Hepatocyte (in vitro differentiated cells): ENCODE measurements around the gene NTNG1. TPM values are rescaled to one million over a fixed set of nuclear protein-coding genes. Genes with fewer than 3 reads are reported as not detected.

Experiments
- DNase-seq: peaks from one replicate; pipeline ENCODE4 v3.0.0-alpha.2; 2016; ENCODE audit warnings: low spot score
- H2AFZ ChIP-seq: fragments of 200-600 bp; sonication (generic); 2 replicates; pipeline ENCODE4 v1.6.0; 2016; ENCODE audit warnings: antibody characterized with exemption, mild to moderate bottlenecking
- H3K27ac ChIP-seq: fragments of 200-600 bp; sonication (generic); 2 replicates; pipeline ENCODE4 v1.5.1; 2016; ENCODE audit warnings: mild to moderate bottlenecking
- H3K27me3 ChIP-seq: fragments of 200-600 bp; sonication (generic); 2 replicates; pipeline ENCODE4 v1.6.1; 2016
- H3K36me3 ChIP-seq: fragments of 200-600 bp; sonication (generic); replicated peaks from 2 replicates; pipeline ENCODE4 v1.5.1; 2016; ENCODE audit warnings: low read depth; ENCODE audit not compliant: insufficient read depth
- H3K4me1 ChIP-seq: fragments of 200-600 bp; sonication (generic); 2 replicates; pipeline ENCODE4 v1.5.1; 2016; ENCODE audit warnings: mild to moderate bottlenecking, moderate library complexity; ENCODE audit not compliant: insufficient read depth
- H3K4me2 ChIP-seq: fragments of 200-600 bp; sonication (generic); 2 replicates; pipeline ENCODE4 v1.6.0; 2016
- H3K4me3 ChIP-seq: fragments of 200-600 bp; sonication (generic); 2 replicates; pipeline ENCODE4 v1.5.1; 2016; ENCODE audit warnings: mild to moderate bottlenecking
- H3K79me2 ChIP-seq: fragments of 200-600 bp; sonication (generic); 2 replicates; pipeline ENCODE4 v1.6.0; 2017; ENCODE audit warnings: mild to moderate bottlenecking
- H3K9me2 ChIP-seq: fragments of 200-600 bp; sonication (generic); replicated peaks from 2 replicates; pipeline ENCODE4 v1.6.0; 2017; ENCODE audit warnings: mild to moderate bottlenecking; ENCODE audit not compliant: insufficient read depth
- H3K9me3 ChIP-seq: fragments of 200-600 bp; sonication (generic); 2 replicates; pipeline ENCODE4 v1.5.1; 2016; ENCODE audit warnings: low read depth, mild to moderate bottlenecking
- H4K20me1 ChIP-seq: fragments of 200-600 bp; sonication (generic); 2 replicates; pipeline ENCODE4 v1.6.0; 2016; ENCODE audit warnings: mild to moderate bottlenecking; ENCODE audit not compliant: insufficient read depth, poor library complexity, severe bottlenecking
- EZH2 ChIP-seq: fragments of 200-600 bp; sonication (generic); IDR thresholded peaks from 2 replicates; pipeline ENCODE4 v1.6.1; 2016; ENCODE audit warnings: antibody characterized with exemption, mild to moderate bottlenecking, borderline replicate concordance
- EZH2phosphoT487 ChIP-seq: fragments of 200-600 bp; sonication (generic); IDR thresholded peaks from one replicate; pipeline ENCODE4 v1.6.1; 2018; ENCODE audit warnings: antibody characterized with exemption, mild to moderate bottlenecking, low read depth, moderate library complexity; ENCODE audit not compliant: unreplicated experiment, severe bottlenecking
- WGBS: methylation state at CpG from one replicate; pipeline ENCODE4 v1.1.6; 2016; ENCODE audit warnings: low lambda C conversion rate; ENCODE audit errors: missing lambda C conversion rate; 5-methylcytosine and 5-hydroxymethylcytosine counted together
- polyA plus RNA-seq: library from polyadenylated mRNA; unstranded; fragments of >200 nt; fragmentation: Nextera tagmentation; extraction: Ambion mirVana; gene quantifications from 2 replicates; pipeline ENCODE4 v1.2.1, GENCODE V29; 2016
- total RNA-seq: library from RNA; depleted of rRNA; stranded (reverse); fragments of >200 nt; gene quantifications from 2 replicates; pipeline ENCODE4 v1.2.3, GENCODE V29; 2014
- TF ChIP-seq, protein P1 (sequence below): fragments of 200-600 bp; sonication (generic); IDR thresholded peaks from 2 replicates; pipeline ENCODE4 v1.5.1; 2016; ENCODE audit warnings: antibody characterized with exemption, mild to moderate bottlenecking; ENCODE audit not compliant: poor library complexity

Gene NTNG1
- total and polyA plus RNA-seq, 2 experiments from 2014 or later: 1.4 to 3.9 TPM

DNA sequence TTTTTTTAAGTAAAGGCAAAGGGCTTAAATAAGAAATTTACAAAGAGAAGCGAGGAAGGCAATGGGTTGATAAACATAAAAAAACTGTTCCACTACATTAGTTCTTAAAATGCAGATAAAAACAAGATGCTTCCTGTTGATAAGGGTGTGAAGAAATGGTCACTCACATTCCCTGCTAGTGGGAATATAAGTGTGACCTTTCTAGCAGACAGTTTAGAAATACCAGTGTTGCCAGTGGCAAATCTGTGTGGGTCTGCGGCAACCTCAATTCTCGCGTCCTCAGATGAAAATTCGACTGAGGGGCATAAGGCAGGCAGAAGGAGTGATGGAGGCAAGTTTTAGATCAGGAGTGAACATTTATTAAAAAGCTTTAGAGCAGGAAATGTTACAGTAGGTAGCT, 151.1 kb downstream of the NTNG1 start:
- H3K36me3 ChIP-seq: no peaks in the 10 kb centered on the region
- TF ChIP-seq EZH2: no peak
- TF ChIP-seq EZH2phosphoT487: no peak
- no peaks in the 10 kb centered on the region for H3K9me3 ChIP-seq
- no peak overlapping the region for H2AFZ ChIP-seq
- 90% methylated on average over 5 of the region's 5 CpGs for WGBS
- H3K27me3 ChIP-seq: no peaks in the 10 kb centered on the region
- no peak overlapping the region for H3K4me2 ChIP-seq
- H3K79me2 ChIP-seq: no peaks in the 10 kb centered on the region
- no peak for DNase-seq
- H3K27ac ChIP-seq: no peak overlapping the region
- no peaks in the 10 kb centered on the region for H4K20me1 ChIP-seq
- no peaks in the 10 kb centered on the region for H3K4me1 ChIP-seq
- no peaks in the 10 kb centered on the region for H3K9me2 ChIP-seq
- no peak overlapping the region for H3K4me3 ChIP-seq

DNA sequence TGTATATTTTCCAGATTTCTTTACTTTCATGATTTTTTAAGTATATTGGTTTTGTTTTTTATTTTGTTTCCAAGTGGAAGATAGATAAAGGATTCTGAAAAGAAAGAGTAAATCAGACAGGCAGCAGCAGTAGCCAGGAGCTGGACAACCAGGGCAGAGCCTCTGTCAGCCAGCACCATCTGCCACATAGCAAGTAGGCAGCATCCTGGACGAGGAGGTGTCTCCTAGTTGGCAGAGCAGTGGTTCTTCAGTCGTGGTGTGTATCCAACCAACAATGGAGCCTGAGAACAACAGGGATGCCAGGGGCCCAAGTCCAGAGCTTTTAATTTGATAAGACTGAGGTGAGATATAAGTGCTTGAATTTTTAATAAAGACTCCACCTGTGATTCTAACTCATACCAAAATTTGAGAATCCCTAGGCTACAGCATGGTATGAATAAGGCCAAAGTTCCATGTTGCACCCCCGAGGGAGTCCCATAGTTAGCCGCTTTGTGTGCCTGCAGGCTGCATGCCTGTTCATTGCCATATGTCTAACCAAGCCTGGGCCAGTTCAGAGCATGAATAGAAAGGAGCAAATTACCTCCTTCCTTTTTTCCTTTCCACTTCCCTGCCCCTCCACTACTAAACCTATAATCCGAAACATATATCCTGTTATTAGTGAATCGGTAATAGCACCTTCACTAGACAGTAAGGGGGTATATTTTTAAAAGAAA, 153.2 kb downstream of the NTNG1 start:
- TF ChIP-seq EZH2 (no peak), EZH2phosphoT487 (no peak)
- TF ChIP-seq, protein P1, sequence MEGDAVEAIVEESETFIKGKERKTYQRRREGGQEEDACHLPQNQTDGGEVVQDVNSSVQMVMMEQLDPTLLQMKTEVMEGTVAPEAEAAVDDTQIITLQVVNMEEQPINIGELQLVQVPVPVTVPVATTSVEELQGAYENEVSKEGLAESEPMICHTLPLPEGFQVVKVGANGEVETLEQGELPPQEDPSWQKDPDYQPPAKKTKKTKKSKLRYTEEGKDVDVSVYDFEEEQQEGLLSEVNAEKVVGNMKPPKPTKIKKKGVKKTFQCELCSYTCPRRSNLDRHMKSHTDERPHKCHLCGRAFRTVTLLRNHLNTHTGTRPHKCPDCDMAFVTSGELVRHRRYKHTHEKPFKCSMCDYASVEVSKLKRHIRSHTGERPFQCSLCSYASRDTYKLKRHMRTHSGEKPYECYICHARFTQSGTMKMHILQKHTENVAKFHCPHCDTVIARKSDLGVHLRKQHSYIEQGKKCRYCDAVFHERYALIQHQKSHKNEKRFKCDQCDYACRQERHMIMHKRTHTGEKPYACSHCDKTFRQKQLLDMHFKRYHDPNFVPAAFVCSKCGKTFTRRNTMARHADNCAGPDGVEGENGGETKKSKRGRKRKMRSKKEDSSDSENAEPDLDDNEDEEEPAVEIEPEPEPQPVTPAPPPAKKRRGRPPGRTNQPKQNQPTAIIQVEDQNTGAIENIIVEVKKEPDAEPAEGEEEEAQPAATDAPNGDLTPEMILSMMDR: no peak
- Histone ChIP-seq H3K27me3 (no peaks in the 10 kb centered on the region), H3K36me3 (no peaks in the 10 kb centered on the region), H3K4me3 (no peak overlapping the region), H3K9me2 (no peaks in the 10 kb centered on the region), H3K27ac (no peak overlapping the region), H3K4me2 (no peak overlapping the region), H4K20me1 (no peaks in the 10 kb centered on the region), H3K9me3 (no peaks in the 10 kb centered on the region), H2AFZ (no peak overlapping the region), H3K79me2 (no peaks in the 10 kb centered on the region), H3K4me1 (no peaks in the 10 kb centered on the region)
- 81% methylated on average over 6 of the region's 6 CpGs for WGBS
- DNase-seq: no peak

DNA sequence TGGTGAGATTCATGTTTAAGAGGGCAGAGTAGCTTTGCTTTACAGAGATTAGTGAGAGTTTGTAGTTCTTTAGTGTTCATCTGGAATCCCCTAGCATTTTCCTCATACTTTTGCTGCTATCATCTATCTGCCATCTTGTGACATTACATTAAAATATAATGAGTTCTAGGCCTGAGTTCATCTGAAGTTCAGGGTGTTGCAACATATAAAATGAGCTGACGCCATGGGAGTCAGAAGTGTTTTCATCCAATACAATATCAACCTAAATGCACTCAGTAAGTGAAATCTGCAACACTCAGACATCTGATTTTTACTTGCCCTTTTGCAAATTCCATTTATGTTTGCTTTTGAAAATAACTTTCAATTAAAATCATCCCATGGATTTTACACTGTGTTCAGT, 153.8 kb downstream of the NTNG1 start:
- H2AFZ ChIP-seq: no peak overlapping the region
- H4K20me1 ChIP-seq: no peaks in the 10 kb centered on the region
- 92% methylated on average over 1 of the region's 1 CpG for WGBS
- H3K27me3 ChIP-seq: no peaks in the 10 kb centered on the region
- no peak overlapping the region for H3K27ac ChIP-seq
- TF ChIP-seq EZH2phosphoT487: no peak
- TF ChIP-seq, protein P1: no peak
- TF ChIP-seq EZH2: no peak
- H3K79me2 ChIP-seq: no peaks in the 10 kb centered on the region
- no peak overlapping the region for H3K4me3 ChIP-seq
- no peaks in the 10 kb centered on the region for H3K9me3 ChIP-seq
- no peak overlapping the region for H3K4me2 ChIP-seq
- H3K9me2 ChIP-seq: no peaks in the 10 kb centered on the region
- no peak for DNase-seq
- H3K36me3 ChIP-seq: no peaks in the 10 kb centered on the region
- H3K4me1 ChIP-seq: no peaks in the 10 kb centered on the region

DNA sequence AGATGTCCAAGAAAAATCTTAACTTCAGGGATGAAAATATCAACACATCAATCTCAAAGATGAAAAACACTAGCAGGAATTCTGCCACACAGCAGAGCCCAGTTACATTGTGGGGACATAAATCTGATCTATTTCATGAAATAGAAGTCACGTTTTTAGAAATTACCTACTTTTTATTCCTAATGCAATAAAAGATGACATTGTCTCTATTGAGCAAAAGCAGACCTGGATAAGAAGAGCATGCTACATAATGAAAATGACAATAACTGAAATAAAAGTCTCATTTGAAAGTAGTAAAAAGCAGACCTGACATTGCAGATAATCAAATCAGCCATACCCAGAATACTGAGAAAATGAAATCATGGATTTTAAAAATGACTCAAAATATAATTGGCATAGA, 156.8 kb downstream of the NTNG1 start:
- H3K27ac ChIP-seq: no peak overlapping the region
- no peaks in the 10 kb centered on the region for H3K9me3 ChIP-seq
- no peak overlapping the region for H2AFZ ChIP-seq
- no peaks in the 10 kb centered on the region for H3K4me1 ChIP-seq
- H3K27me3 ChIP-seq: no peaks in the 10 kb centered on the region
- no peak for DNase-seq
- H3K36me3 ChIP-seq: no peaks in the 10 kb centered on the region
- no peak overlapping the region for H3K4me3 ChIP-seq
- no peaks in the 10 kb centered on the region for H3K79me2 ChIP-seq
- H3K9me2 ChIP-seq: no peaks in the 10 kb centered on the region
- no peaks in the 10 kb centered on the region for H4K20me1 ChIP-seq
- no peak overlapping the region for H3K4me2 ChIP-seq
- TF ChIP-seq EZH2phosphoT487 (no peak), EZH2 (no peak)
- TF ChIP-seq, protein P1: no peak
- WGBS: 58% methylated on average over 1 of the region's 1 CpG
